ENCODE data around the gene PRR13.

The PRR13 gene

GRCh38 chr12:53461591-53461990 is 20.1 kb downstream of the PRR13 start:
- TF ChIP-seq CTCF (IDR thresholded peaks at IDR 0.05; ENCODE audit: borderline replicate concordance, insufficient read depth, low read depth, low read length): no peak
- no peak overlapping the region for H3K4me3 ChIP-seq (ENCODE audit: low read depth, low read length)

GRCh38 chr12:53462935-53463334 is 21.4 kb downstream of the PRR13 start:
- H3K4me3 ChIP-seq (ENCODE audit: low read depth, low read length): no peak overlapping the region
- no peak for TF ChIP-seq CTCF (IDR thresholded peaks at IDR 0.05; ENCODE audit: borderline replicate concordance, insufficient read depth, low read depth, low read length)

GRCh38 chr12:53463802-53464560 is 22.4 kb downstream of the PRR13 start:
- H3K4me3 ChIP-seq (ENCODE audit: low read depth, low read length): no peak overlapping the region
- no peak for TF ChIP-seq CTCF (IDR thresholded peaks at IDR 0.05; ENCODE audit: borderline replicate concordance, insufficient read depth, low read depth, low read length)

- no peak for TF ChIP-seq CTCF (IDR thresholded peaks at IDR 0.05; ENCODE audit: borderline replicate concordance, insufficient read depth, low read depth, low read length)
- H3K4me3 ChIP-seq (ENCODE audit: low read depth, low read length): no peak overlapping the region
These were observed 23.3 kb downstream of the PRR13 start for GRCh38 chr12:53464685-53465418.

GRCh38 chr12:53465679-53466078 is 24.1 kb downstream of the PRR13 start:
- H3K4me3 ChIP-seq (ENCODE audit: low read depth, low read length): no peak overlapping the region
- no peak for TF ChIP-seq CTCF (IDR thresholded peaks at IDR 0.05; ENCODE audit: borderline replicate concordance, insufficient read depth, low read depth, low read length)

- no peak overlapping the region for H3K4me3 ChIP-seq (ENCODE audit: low read depth, low read length)
- no peak for TF ChIP-seq CTCF (IDR thresholded peaks at IDR 0.05; ENCODE audit: borderline replicate concordance, insufficient read depth, low read depth, low read length)
These were observed 25.1 kb downstream of the PRR13 start for GRCh38 chr12:53466640-53467039.

GRCh38 chr12:53467082-53467481 is 25.5 kb downstream of the PRR13 start:
- no peak for TF ChIP-seq CTCF (IDR thresholded peaks at IDR 0.05; ENCODE audit: borderline replicate concordance, insufficient read depth, low read depth, low read length)
- H3K4me3 ChIP-seq (ENCODE audit: low read depth, low read length): no peak overlapping the region
